OCI-LY3 (cell line): ENCODE measurements around the gene SIGLEC6.

Experiments used
- CTCF ChIP-seq: fragments of 200-600, 300-600 bp; sonication (generic); IDR thresholded peaks from 2 replicates; pipeline ENCODE4 v1.5.1; 2014; ENCODE audit warnings: antibody characterized with exemption, low read length, low read depth
- EZH2phosphoT487 ChIP-seq: fragments of 200-600 bp; shearing (Covaris generic); IDR thresholded peaks from 2 replicates; pipeline ENCODE4 v1.6.1; 2018; ENCODE audit warnings: antibody characterized with exemption, mixed run types, low read depth

GRCh38 chr19:51485960-51486660 is 45.4 kb downstream of the SIGLEC6 start:
- TF ChIP-seq CTCF = no peak
- no peak for TF ChIP-seq EZH2phosphoT487
